Activated CD4-positive, alpha-beta memory T cell treated with anti-CD3 and anti-CD28 coated beads, Interleukin-2, amount 10 ng/mL, durations not matched to agents 7 days and 5 days (primary cell): ENCODE measurements around the gene ZMYND11. TPM values are rescaled to one million over a fixed set of nuclear protein-coding genes. Genes with fewer than 3 reads are reported as not detected.
"Not testable (repeated sequence)": the region's sequence is repeated elsewhere in the genome, so short reads cannot be mapped to it uniquely, and the experiment has no call there.

ENCODE experiments used
- CTCF ChIA-PET: fragments of 350-600 bp; sonication (Branson Sonifier 250); formaldehyde crosslinking; loops from one replicate; lab custom pipeline; 2021; ENCODE audit warnings: antibody characterized with exemption, inconsistent platforms; lab: Charles Lee
- POLR2A ChIA-PET: fragments of 350-600 bp; sonication (Branson Sonifier 250); formaldehyde crosslinking; loops from one replicate; lab custom pipeline; 2021; ENCODE audit warnings: antibody characterized with exemption; lab: Charles Lee
- DNase-seq: peaks from one replicate; pipeline ENCODE4 v3.0.0-alpha.2; 2020
- H3K27ac Mint-ChIP-seq: one replicate; pipeline ENCODE4 v1.8.0; 2021; ENCODE audit warnings: mild to moderate bottlenecking, mixed read lengths
- H3K27me3 Mint-ChIP-seq: one replicate; pipeline ENCODE4 v1.8.0; 2021; ENCODE audit warnings: mixed read lengths
- H3K36me3 Mint-ChIP-seq: one replicate; pipeline ENCODE4 v1.8.0; 2021; ENCODE audit warnings: low read depth, mixed read lengths
- H3K4me1 Mint-ChIP-seq: one replicate; pipeline ENCODE4 v1.8.0; 2021; ENCODE audit warnings: mixed read lengths
- H3K4me3 Mint-ChIP-seq: one replicate; pipeline ENCODE4 v1.8.0; 2021; ENCODE audit warnings: mild to moderate bottlenecking, mixed read lengths
- H3K9me3 Mint-ChIP-seq: one replicate; pipeline ENCODE4 v1.8.0; 2021; ENCODE audit warnings: mixed read lengths
- total RNA-seq, 2 experiments: library from RNA; stranded (reverse); gene quantifications; one replicate each; pipeline ENCODE4 v1.2.3, GENCODE V29; 2021

ZMYND11 gene
- total RNA-seq, 2 experiments from 2014 or later: 30.9 to 36.9 TPM

GRCh38 chr10:244227-244626, 109.0 kb downstream of the ZMYND11 start:
- no peaks in the 10 kb centered on the region for H3K27me3 Mint-ChIP-seq
- H3K36me3 Mint-ChIP-seq: peaks cover 17% of the 10 kb centered on the region
- H3K27ac Mint-ChIP-seq: no peak overlapping the region
- H3K4me3 Mint-ChIP-seq: no peak overlapping the region
- POLR2A ChIA-PET: no interaction called here
- no peak for DNase-seq
- CTCF ChIA-PET: no interaction called here
- no peaks in the 10 kb centered on the region for H3K4me1 Mint-ChIP-seq
- no peaks in the 10 kb centered on the region for H3K9me3 Mint-ChIP-seq

GRCh38 chr10:246431-246830, 111.2 kb downstream of the ZMYND11 start:
- CTCF ChIA-PET: no interaction called here
- H3K27ac Mint-ChIP-seq: no peak overlapping the region
- no peaks in the 10 kb centered on the region for H3K4me1 Mint-ChIP-seq
- no peak for DNase-seq
- H3K27me3 Mint-ChIP-seq: no peaks in the 10 kb centered on the region
- no peak overlapping the region for H3K4me3 Mint-ChIP-seq
- POLR2A ChIA-PET: no interaction called here
- H3K9me3 Mint-ChIP-seq: no peaks in the 10 kb centered on the region
- H3K36me3 Mint-ChIP-seq: peaks cover 28% of the 10 kb centered on the region

DNA sequence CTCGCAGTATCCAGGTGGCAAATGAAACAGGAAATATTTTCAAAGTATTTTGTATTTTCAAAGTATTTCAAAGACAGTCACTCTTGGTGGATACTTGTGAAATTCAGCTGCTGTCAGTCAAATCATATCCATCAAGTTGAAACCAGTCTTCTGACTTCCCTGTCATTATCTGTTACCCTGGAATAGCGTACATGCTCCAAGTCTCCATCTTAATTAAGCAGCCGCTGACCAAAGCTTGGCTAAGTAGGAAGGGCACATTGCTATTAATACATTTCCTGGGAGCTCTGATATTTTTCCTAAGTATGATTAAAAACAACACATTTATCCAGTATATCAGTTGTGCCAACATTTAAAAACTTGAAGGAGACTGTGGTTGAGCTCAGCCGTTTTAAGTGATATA, 112.2 kb downstream of the ZMYND11 start:
- H3K36me3 Mint-ChIP-seq: peaks cover 38% of the 10 kb centered on the region
- POLR2A ChIA-PET: no interaction called here
- no peak overlapping the region for H3K27ac Mint-ChIP-seq
- no peaks in the 10 kb centered on the region for H3K9me3 Mint-ChIP-seq
- no peak for DNase-seq
- H3K27me3 Mint-ChIP-seq: no peaks in the 10 kb centered on the region
- H3K4me3 Mint-ChIP-seq: no peak overlapping the region
- no peaks in the 10 kb centered on the region for H3K4me1 Mint-ChIP-seq
- CTCF ChIA-PET: no interaction called here

DNA sequence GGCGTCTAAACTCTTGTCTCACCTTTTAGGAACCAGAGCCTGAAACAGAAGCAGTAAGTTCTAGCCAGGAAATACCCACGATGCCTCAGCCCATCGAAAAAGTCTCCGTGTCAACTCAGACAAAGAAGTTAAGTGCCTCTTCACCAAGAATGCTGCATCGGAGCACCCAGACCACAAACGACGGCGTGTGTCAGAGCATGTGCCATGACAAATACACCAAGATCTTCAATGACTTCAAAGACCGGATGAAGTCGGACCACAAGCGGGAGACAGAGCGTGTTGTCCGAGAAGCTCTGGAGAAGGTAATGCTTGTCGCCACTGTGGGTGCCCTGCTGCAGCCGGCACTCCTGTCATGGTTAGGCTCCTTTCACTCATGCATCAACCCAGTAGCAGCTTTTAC, 113.1 kb downstream of the ZMYND11 start:
- no peaks in the 10 kb centered on the region for H3K4me1 Mint-ChIP-seq
- no peak overlapping the region for H3K4me3 Mint-ChIP-seq
- ChIA-PET CTCF (no interaction called here), POLR2A (no interaction called here)
- H3K9me3 Mint-ChIP-seq: no peaks in the 10 kb centered on the region
- H3K36me3 Mint-ChIP-seq: peaks cover 38% of the 10 kb centered on the region
- no peak overlapping the region for H3K27ac Mint-ChIP-seq
- H3K27me3 Mint-ChIP-seq: no peaks in the 10 kb centered on the region
- no peak for DNase-seq

GRCh38 chr10:251982-252582, 116.8 kb downstream of the ZMYND11 start:
- H3K4me3 Mint-ChIP-seq: no peak overlapping the region
- ChIA-PET CTCF (no interaction called here), POLR2A (no interaction called here)
- peaks cover 34% of the 10 kb centered on the region for H3K36me3 Mint-ChIP-seq
- DNase-seq: no peak
- no peak overlapping the region for H3K27ac Mint-ChIP-seq
- H3K9me3 Mint-ChIP-seq: no peaks in the 10 kb centered on the region
- no peaks in the 10 kb centered on the region for H3K4me1 Mint-ChIP-seq
- H3K27me3 Mint-ChIP-seq: no peaks in the 10 kb centered on the region

- CTCF ChIA-PET: no interaction called here
- Mint-ChIP-seq H3K36me3 (no peaks in the 10 kb centered on the region), H3K4me1 (peaks cover 16% of the 10 kb centered on the region), H3K4me3 (no peak overlapping the region), H3K27me3 (no peaks in the 10 kb centered on the region), H3K27ac (no peak overlapping the region), H3K9me3 (no peaks in the 10 kb centered on the region)
- POLR2A ChIA-PET: no interaction called here
- DNase-seq: no peak
These were observed 125.7 kb downstream of the ZMYND11 start for GRCh38 chr10:260819-261429.

- H3K27ac Mint-ChIP-seq, H3K36me3 Mint-ChIP-seq, H3K27me3 Mint-ChIP-seq, H3K4me3 Mint-ChIP-seq, H3K9me3 Mint-ChIP-seq, DNase-seq, POLR2A ChIA-PET, CTCF ChIA-PET: not testable (repeated sequence)
- peaks cover 16% of the 10 kb centered on the region for H3K4me1 Mint-ChIP-seq
These were observed 129.2 kb downstream of the ZMYND11 start for GRCh38 chr10:264160-265073.

- CTCF ChIA-PET, H3K27me3 Mint-ChIP-seq, POLR2A ChIA-PET, H3K27ac Mint-ChIP-seq, H3K4me3 Mint-ChIP-seq, H3K36me3 Mint-ChIP-seq, H3K9me3 Mint-ChIP-seq: not testable (repeated sequence)
- H3K4me1 Mint-ChIP-seq: peaks cover 16% of the 10 kb centered on the region
- peak; percentile 41 for DNase-seq
These were observed 129.8 kb downstream of the ZMYND11 start for GRCh38 chr10:265074-265440.

GRCh38 chr10:265816-266588, 130.7 kb downstream of the ZMYND11 start:
- H3K36me3 Mint-ChIP-seq, H3K27me3 Mint-ChIP-seq, CTCF ChIA-PET, DNase-seq, H3K4me3 Mint-ChIP-seq, H3K27ac Mint-ChIP-seq, H3K9me3 Mint-ChIP-seq, POLR2A ChIA-PET: not testable (repeated sequence)
- H3K4me1 Mint-ChIP-seq: peaks cover 21% of the 10 kb centered on the region

DNA sequence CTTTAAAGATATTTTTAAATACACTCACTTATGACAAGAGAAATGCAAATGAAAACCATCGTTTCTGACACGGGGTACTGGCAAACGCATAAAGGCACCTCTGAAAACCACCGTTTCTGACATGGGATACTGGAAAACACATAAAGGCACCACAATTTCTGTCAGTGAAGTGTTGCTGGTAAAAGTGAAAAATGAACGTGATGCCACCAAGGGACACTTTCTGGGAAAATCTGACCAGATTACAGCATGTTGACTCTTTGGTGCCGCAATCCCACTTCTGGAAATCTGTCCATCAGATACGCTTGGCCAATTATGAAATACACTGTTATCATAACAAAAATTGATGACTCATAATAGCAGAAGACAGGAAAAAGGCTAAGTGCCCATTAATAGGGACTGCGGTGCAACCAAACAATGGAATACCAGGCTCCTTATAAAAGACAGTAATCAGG, 131.7 kb downstream of the ZMYND11 start:
- H3K4me1 Mint-ChIP-seq: peaks cover 24% of the 10 kb centered on the region
- no peaks in the 10 kb centered on the region for H3K27me3 Mint-ChIP-seq
- no peaks in the 10 kb centered on the region for H3K9me3 Mint-ChIP-seq
- no peak overlapping the region for H3K27ac Mint-ChIP-seq
- POLR2A ChIA-PET: no interaction called here
- H3K4me3 Mint-ChIP-seq: no peak overlapping the region
- CTCF ChIA-PET: no interaction called here
- no peaks in the 10 kb centered on the region for H3K36me3 Mint-ChIP-seq
- DNase-seq: no peak

DNA sequence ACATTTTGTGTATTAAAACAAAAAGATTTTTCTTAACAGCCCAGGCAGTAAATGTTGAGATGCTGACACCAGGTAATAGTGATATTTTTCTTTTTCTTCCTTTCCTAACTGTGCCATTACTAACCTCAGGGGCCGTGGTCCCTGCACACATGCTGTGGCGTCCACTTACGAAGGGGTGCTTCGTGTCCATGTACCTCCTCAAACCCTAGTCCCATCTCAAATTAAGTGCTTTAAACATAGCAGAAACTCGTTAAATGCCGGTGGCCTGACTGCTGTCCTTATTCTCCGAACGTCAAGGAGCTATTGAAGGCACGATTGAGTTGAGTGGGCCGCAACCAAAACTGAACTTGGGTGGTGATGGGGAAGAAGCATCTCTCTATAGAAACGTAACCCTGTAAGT, 132.4 kb downstream of the ZMYND11 start:
- no peak for DNase-seq
- POLR2A ChIA-PET: no interaction called here
- Mint-ChIP-seq H3K4me3 (no peak overlapping the region), H3K27me3 (no peaks in the 10 kb centered on the region), H3K27ac (no peak overlapping the region), H3K36me3 (no peaks in the 10 kb centered on the region), H3K9me3 (no peaks in the 10 kb centered on the region), H3K4me1 (peaks cover 24% of the 10 kb centered on the region)
- CTCF ChIA-PET: no interaction called here

GRCh38 chr10:269440-270074, 134.3 kb downstream of the ZMYND11 start:
- POLR2A ChIA-PET: no interaction called here
- H3K9me3 Mint-ChIP-seq: no peaks in the 10 kb centered on the region
- DNase-seq: no peak
- no peaks in the 10 kb centered on the region for H3K36me3 Mint-ChIP-seq
- H3K4me1 Mint-ChIP-seq: peaks cover 16% of the 10 kb centered on the region
- no peak overlapping the region for H3K4me3 Mint-ChIP-seq
- CTCF ChIA-PET: interaction anchor here (1.1 kb wide), 1 partner anchor 10 kb away, joined by 3 read pairs; no protein-coding TSS in a partner anchor
- no peak overlapping the region for H3K27ac Mint-ChIP-seq
- no peaks in the 10 kb centered on the region for H3K27me3 Mint-ChIP-seq
